Breast epithelium (tissue), 4 donors: ENCODE measurements around the gene CNTN1. TPM values are rescaled to one million over a fixed set of nuclear protein-coding genes. Genes with fewer than 3 reads are reported as not detected.

ENCODE experiments used
- DNase-seq, 2 donors: peaks; one replicate each; pipeline ENCODE4 v3.0.0-alpha.2; 2019; ENCODE audit warnings: low spot score in 2 of 2
- H3K27ac ChIP-seq, 2 donors: fragments of 200-600 bp; sonication (generic) in 1 of 2; one replicate each; pipeline ENCODE4 v1.5.1; 2016 to 2019; ENCODE audit warnings: mild to moderate bottlenecking in 1 of 2
- H3K27me3 ChIP-seq, 2 donors: fragments of 200-600 bp; sonication (generic) in 1 of 2; one replicate each; pipeline versions ENCODE4 v1.5.1 to v1.6.0; 2017 to 2019; ENCODE audit warnings: control low read depth in 1 of 2, mild to moderate bottlenecking in 1 of 2
- H3K36me3 ChIP-seq: fragments of 200-600 bp; one replicate; pipeline ENCODE4 v1.5.1; 2019
- H3K4me1 ChIP-seq, 2 donors: fragments of 200-600 bp; sonication (generic); one replicate each; pipeline ENCODE4 v1.5.1; 2016 to 2019; ENCODE audit warnings: control low read depth in 1 of 2
- H3K4me3 ChIP-seq, 3 donors: fragments of 200-600 bp; sonication (generic); 1 replicate in 2 of 3; 2 replicates in 1 of 3; pipeline ENCODE4 v1.5.1; 2016 to 2019; ENCODE audit warnings: mild to moderate bottlenecking in 3 of 3, moderate library complexity in 2 of 3
- H3K9me3 ChIP-seq, 2 donors: fragments of 200-600 bp; sonication (generic) in 1 of 2; one replicate each; pipeline ENCODE4 v1.5.1; 2016 to 2019; ENCODE audit warnings: control low read depth in 1 of 2
- CTCF ChIP-seq, 3 donors: fragments of 450-650 bp; IDR thresholded peaks; one replicate each; pipeline ENCODE4 v1.5.1; 2016 to 2017; ENCODE audit warnings: antibody characterized with exemption in 3 of 3, mild to moderate bottlenecking in 3 of 3, moderate library complexity in 3 of 3
- POLR2A ChIP-seq: fragments of 450-650 bp; IDR thresholded peaks from one replicate; pipeline ENCODE4 v1.6.1; 2016; ENCODE audit warnings: antibody characterized with exemption, mild to moderate bottlenecking, moderate library complexity
- POLR2AphosphoS5 ChIP-seq, 3 donors: sonication (generic); formaldehyde crosslinking; IDR thresholded peaks; one replicate each; pipeline ENCODE4 v1.6.1; 2017; ENCODE audit warnings: antibody characterized with exemption in 3 of 3
- intact Hi-C: fragments of 100-400 bp; cut with DNase I; formaldehyde crosslinking; loops from one replicate; pipeline ENCODE4 v1.15.1; 2023; ENCODE audit warnings: low total_unique reads
- total RNA-seq, 3 donors: library from RNA; depleted of rRNA; stranded (reverse); fragments of >200 nt; gene quantifications; one replicate each; pipeline ENCODE4 v1.1.0, GENCODE V29; 2016

The CNTN1 gene
- total RNA-seq, 3 donors from 2014 or later = 1.1 to 16.4 (median 7.2) TPM

GRCh38 chr12:40976546-40976945 is 284.3 kb downstream of the CNTN1 start:
- no peak for DNase-seq
- Histone ChIP-seq H3K4me3 (no peak overlapping the region), H3K4me1 (no peaks in the 10 kb centered on the region), H3K27me3 (no peaks in the 10 kb centered on the region), H3K27ac (no peak overlapping the region), H3K9me3 (no peaks in the 10 kb centered on the region), H3K36me3 (no peaks in the 10 kb centered on the region)
- intact Hi-C loops = no loop called here
- TF ChIP-seq POLR2AphosphoS5 (IDR thresholded peaks at IDR 0.05) = no peak
- no peak for TF ChIP-seq POLR2A
- no peak for TF ChIP-seq CTCF (IDR thresholded peaks at IDR 0.05)

- H3K9me3 ChIP-seq = no peaks in the 10 kb centered on the region
- no peak for TF ChIP-seq POLR2AphosphoS5 (IDR thresholded peaks at IDR 0.05)
- TF ChIP-seq CTCF (IDR thresholded peaks at IDR 0.05) = no peak
- no peak for TF ChIP-seq POLR2A
- no peaks in the 10 kb centered on the region for H3K36me3 ChIP-seq
- H3K27me3 ChIP-seq = no peaks in the 10 kb centered on the region
- H3K27ac ChIP-seq = no peak overlapping the region
- intact Hi-C loops = no loop called here
- DNase-seq = no peak
- no peaks in the 10 kb centered on the region for H3K4me1 ChIP-seq
- no peak overlapping the region for H3K4me3 ChIP-seq
Observed at GRCh38 chr12:40980427-40980961, 288.3 kb downstream of the CNTN1 start.

GRCh38 chr12:40986001-40986400 is 293.8 kb downstream of the CNTN1 start:
- no peak overlapping the region for H3K27ac ChIP-seq
- H3K36me3 ChIP-seq = no peaks in the 10 kb centered on the region
- TF ChIP-seq CTCF (IDR thresholded peaks at IDR 0.05) = no peak
- H3K4me1 ChIP-seq = peaks cover 0 to 6% of the 10 kb centered on the region in 2 donors
- intact Hi-C loops = no loop called here
- no peaks in the 10 kb centered on the region for H3K9me3 ChIP-seq
- no peaks in the 10 kb centered on the region for H3K27me3 ChIP-seq
- H3K4me3 ChIP-seq = no peak overlapping the region
- no peak for DNase-seq

GRCh38 chr12:40988355-40988754 is 296.1 kb downstream of the CNTN1 start:
- peak overlapping the region in 1 of 2 donors; percentile 12 for H3K27ac ChIP-seq
- intact Hi-C loops = no loop called here
- no peaks in the 10 kb centered on the region for H3K36me3 ChIP-seq
- no peak overlapping the region for H3K4me3 ChIP-seq
- no peak for DNase-seq
- peaks cover 0 to 6% of the 10 kb centered on the region in 2 donors for H3K4me1 ChIP-seq
- H3K9me3 ChIP-seq = no peaks in the 10 kb centered on the region
- TF ChIP-seq POLR2AphosphoS5 (IDR thresholded peaks at IDR 0.05) (no peak), CTCF (IDR thresholded peaks at IDR 0.05) (no peak), POLR2A (no peak)
- H3K27me3 ChIP-seq = no peaks in the 10 kb centered on the region

- TF ChIP-seq CTCF (IDR thresholded peaks at IDR 0.05) (no peak), POLR2A (no peak), POLR2AphosphoS5 (IDR thresholded peaks at IDR 0.05) (no peak)
- Histone ChIP-seq H3K36me3 (no peaks in the 10 kb centered on the region), H3K27me3 (no peaks in the 10 kb centered on the region), H3K4me1 (peaks cover 0 to 6% of the 10 kb centered on the region in 2 donors), H3K27ac (peak overlapping the region in 1 of 2 donors; percentile 12), H3K4me3 (no peak overlapping the region), H3K9me3 (no peaks in the 10 kb centered on the region)
- no peak for DNase-seq
- intact Hi-C loops = no loop called here
Observed at GRCh38 chr12:40988824-40989223, 296.6 kb downstream of the CNTN1 start.
